Spleen (tissue), 7 donors: ENCODE results near the gene SOS1.

ENCODE experiments used
- POLR2A ChIP-seq, 3 donors: fragments of 450-650 bp; IDR thresholded peaks; one replicate each; pipeline ENCODE4 v1.5.1; 2017; ENCODE audit warnings: antibody characterized with exemption in 3 of 3, mild to moderate bottlenecking in 1 of 3
- POLR2AphosphoS5 ChIP-seq, 3 donors: sonication (generic); formaldehyde crosslinking; IDR thresholded peaks; one replicate each; pipeline ENCODE4 v1.5.1; 2017; ENCODE audit warnings: antibody characterized with exemption in 3 of 3
- TF ChIP-seq, protein P1 (sequence below), 11 experiments: fragments of 200-600 bp in 7 of 11; fragments of 450-650 bp in 4 of 11; sonication (generic) in 4 of 11; IDR thresholded peaks in 8 of 11; conservative IDR thresholded peaks in 3 of 11; 1 replicate in 7 of 11; 2 replicates in 4 of 11; pipeline versions ENCODE4 v1.4.0 to v1.8.0; 2016 to 2021; ENCODE audit warnings: antibody characterized with exemption in 11 of 11, inconsistent platforms in 4 of 11, mild to moderate bottlenecking in 1 of 11
- donor health status: DM: no; HTN: no; CAD: no; lungs with moderate emphysema.
- donor health status: DM: no; HTN: no; CAD: no.
- donor health status: DM: no; HTN: no; CAD: no.

DNA sequence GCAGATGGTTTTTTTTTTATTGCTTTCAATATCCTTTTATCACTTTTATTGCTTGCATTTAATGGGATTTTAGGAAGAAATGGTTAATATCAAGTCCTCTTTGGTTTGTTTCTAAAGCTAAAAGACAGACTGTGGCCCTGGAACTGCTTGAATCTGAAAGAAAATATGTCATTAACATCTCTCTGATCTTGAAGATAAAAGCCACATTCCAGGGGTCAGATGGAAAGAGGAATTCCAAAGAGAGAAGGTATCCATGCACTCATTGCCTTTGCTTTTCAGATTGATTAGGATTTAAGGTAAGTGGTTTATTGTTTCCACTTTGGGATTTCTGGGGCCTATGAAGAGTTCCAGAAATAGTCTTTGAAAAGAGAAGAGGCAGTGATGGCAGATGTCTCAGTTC is 177.1 kb downstream of the SOS1 start:
- TF ChIP-seq, protein P1, sequence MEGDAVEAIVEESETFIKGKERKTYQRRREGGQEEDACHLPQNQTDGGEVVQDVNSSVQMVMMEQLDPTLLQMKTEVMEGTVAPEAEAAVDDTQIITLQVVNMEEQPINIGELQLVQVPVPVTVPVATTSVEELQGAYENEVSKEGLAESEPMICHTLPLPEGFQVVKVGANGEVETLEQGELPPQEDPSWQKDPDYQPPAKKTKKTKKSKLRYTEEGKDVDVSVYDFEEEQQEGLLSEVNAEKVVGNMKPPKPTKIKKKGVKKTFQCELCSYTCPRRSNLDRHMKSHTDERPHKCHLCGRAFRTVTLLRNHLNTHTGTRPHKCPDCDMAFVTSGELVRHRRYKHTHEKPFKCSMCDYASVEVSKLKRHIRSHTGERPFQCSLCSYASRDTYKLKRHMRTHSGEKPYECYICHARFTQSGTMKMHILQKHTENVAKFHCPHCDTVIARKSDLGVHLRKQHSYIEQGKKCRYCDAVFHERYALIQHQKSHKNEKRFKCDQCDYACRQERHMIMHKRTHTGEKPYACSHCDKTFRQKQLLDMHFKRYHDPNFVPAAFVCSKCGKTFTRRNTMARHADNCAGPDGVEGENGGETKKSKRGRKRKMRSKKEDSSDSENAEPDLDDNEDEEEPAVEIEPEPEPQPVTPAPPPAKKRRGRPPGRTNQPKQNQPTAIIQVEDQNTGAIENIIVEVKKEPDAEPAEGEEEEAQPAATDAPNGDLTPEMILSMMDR (IDR thresholded peaks at IDR 0.05 in 8 of 11, conservative IDR thresholded peaks at IDR 0.05 in 3 of 11), result no peak
- TF ChIP-seq POLR2A (IDR thresholded peaks at IDR 0.05), result no peak
- TF ChIP-seq POLR2AphosphoS5 (IDR thresholded peaks at IDR 0.05), result no peak
